Measurements from ENCODE around the gene INPP4B.

The INPP4B gene

DNA sequence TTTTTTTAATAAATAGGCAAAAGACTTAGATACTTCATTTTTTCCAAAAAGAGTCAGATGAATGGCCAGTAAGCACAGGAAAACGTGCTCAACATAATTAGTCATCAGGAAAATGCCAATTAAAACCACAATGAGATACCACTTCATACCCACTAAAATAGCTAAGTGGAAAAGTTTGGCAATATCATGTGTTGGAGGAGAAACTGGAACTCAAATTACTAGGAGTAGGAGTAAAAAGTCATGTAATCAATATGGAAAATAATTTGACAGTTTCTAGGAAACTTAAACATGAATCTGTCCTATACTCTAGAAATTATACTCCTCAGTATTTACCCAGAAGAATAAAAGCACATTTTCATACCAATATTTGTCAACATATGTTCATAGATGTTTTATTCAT is 449.8 kb downstream of the INPP4B start:
- no peak overlapping the region for H3K4me3 ChIP-seq (ENCODE audit: low read length)
- peak; percentile 84 for DNase-seq (ENCODE audit: low read depth)
- TF ChIP-seq, protein P1, sequence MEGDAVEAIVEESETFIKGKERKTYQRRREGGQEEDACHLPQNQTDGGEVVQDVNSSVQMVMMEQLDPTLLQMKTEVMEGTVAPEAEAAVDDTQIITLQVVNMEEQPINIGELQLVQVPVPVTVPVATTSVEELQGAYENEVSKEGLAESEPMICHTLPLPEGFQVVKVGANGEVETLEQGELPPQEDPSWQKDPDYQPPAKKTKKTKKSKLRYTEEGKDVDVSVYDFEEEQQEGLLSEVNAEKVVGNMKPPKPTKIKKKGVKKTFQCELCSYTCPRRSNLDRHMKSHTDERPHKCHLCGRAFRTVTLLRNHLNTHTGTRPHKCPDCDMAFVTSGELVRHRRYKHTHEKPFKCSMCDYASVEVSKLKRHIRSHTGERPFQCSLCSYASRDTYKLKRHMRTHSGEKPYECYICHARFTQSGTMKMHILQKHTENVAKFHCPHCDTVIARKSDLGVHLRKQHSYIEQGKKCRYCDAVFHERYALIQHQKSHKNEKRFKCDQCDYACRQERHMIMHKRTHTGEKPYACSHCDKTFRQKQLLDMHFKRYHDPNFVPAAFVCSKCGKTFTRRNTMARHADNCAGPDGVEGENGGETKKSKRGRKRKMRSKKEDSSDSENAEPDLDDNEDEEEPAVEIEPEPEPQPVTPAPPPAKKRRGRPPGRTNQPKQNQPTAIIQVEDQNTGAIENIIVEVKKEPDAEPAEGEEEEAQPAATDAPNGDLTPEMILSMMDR (conservative IDR thresholded peaks at IDR 0.05; ENCODE audit: low read length) = no peak

DNA sequence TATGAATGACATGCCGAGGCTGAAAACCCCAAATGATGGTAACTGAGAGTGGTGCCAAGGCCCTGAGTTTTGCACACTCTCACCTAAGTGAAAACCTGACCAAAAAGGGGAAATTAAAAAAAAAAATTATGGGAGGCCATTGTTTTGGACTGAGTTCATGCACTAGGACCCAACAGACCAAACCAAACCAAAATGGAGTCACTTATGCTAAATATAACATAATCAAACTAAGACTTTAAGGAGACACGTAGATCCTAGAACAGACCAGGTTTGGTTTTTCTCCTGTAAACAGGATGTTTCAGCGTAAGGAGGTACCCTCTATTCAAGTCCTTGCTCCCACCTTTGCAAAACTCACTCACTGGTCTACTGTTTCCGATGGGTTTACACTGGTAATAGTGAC is 453.0 kb downstream of the INPP4B start:
- no peak for DNase-seq (ENCODE audit: low read depth)
- H3K4me3 ChIP-seq (ENCODE audit: low read length) = no peak overlapping the region
- TF ChIP-seq, protein P1 (conservative IDR thresholded peaks at IDR 0.05; ENCODE audit: low read length) = no peak

DNA sequence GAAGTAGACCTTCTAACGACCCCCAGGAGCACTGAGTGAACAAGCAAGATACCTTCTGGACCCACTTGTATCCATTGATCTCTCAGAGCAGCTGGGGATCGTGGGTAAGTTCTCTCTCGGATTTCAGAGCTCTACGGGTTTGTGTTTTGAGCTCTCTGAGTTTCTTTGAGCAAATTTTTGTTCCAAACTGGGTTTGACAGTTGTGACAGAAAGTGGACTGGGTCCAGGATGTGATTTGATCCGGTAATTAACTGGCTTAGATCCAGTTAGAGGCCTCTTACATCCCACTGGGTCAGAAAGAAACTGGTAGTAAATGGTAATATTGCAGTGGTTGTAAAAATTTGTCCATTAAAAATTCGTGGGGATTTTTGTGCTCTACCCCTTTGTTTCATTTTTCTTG is 459.2 kb downstream of the INPP4B start:
- TF ChIP-seq, protein P1 (conservative IDR thresholded peaks at IDR 0.05; ENCODE audit: low read length) = no peak
- H3K4me3 ChIP-seq (ENCODE audit: low read length) = no peak overlapping the region
- no peak for DNase-seq (ENCODE audit: low read depth)

DNA sequence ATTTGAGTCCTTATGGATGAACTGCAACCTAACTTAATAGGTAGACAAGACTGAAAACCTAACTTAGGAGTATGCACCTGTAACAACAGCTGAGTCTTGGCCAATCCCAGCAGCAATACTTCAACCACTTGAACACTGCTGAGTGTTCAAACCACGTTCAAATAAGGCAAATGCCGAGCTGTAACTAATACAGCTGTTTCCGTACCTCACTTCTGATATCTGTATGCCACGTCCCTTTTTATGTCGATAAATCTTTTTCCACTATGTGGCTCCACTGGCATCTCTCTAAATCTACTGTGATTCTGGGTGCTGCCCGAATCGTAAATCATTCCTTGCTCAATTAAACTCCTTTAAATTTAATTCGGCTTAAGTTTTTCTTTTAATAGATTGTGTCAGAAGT is 459.7 kb downstream of the INPP4B start:
- TF ChIP-seq, protein P1 (conservative IDR thresholded peaks at IDR 0.05; ENCODE audit: low read length) = no peak
- DNase-seq (ENCODE audit: low read depth) = no peak
- no peak overlapping the region for H3K4me3 ChIP-seq (ENCODE audit: low read length)

DNA sequence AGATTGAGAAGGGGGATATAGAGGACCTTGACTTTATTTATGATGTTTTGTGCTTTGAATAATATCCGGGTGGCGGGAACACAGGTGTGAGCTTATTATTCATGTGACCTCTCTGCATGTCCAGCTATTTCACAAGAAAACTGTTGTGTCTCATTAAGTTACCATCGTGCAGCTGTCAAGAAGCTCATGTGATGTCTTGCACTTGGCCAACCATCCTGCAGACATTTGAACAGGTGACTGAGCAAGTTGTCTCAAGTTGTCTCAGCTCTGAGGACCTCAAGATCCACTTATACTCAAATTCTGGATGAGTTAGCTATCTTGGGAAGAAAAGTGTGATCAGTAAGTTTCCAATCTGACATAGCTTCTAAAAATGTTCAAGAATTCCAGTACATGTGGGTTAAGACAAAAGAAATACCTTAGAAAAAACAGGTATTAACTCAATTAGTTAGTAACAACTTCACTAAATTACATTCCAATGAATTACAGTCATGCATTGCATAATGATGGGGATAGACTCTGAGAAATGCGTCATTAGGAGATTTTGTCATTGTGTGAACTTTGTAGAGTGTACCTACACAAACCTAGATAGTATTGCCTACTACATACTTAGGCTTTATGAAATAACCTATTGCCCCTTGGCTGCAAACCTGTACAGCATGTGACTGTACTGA is 462.2 kb downstream of the INPP4B start:
- H3K4me3 ChIP-seq (ENCODE audit: low read length) = no peak overlapping the region
- no peak for DNase-seq (ENCODE audit: low read depth)
- TF ChIP-seq, protein P1 (conservative IDR thresholded peaks at IDR 0.05; ENCODE audit: low read length) = no peak

DNA sequence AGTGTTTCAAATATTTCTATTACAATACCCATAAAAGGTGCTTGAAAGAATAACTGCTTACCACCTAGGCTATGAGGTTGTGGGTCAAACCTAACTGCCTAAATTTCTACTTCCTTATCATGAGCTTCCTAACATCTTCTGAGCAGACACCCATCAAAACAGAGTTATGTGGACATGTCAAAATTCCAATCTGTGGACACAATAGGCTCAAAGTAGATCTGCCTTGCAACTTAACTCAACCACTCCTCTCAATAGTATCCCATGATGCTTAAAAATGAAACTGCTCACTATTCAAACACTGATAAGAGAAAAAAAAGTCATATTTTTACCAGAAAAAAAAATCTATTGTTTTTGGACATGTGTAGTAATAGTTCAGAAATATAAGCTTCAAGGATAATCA is 462.7 kb downstream of the INPP4B start:
- no peak overlapping the region for H3K4me3 ChIP-seq (ENCODE audit: low read length)
- TF ChIP-seq, protein P1 (conservative IDR thresholded peaks at IDR 0.05; ENCODE audit: low read length) = no peak
- no peak for DNase-seq (ENCODE audit: low read depth)

DNA sequence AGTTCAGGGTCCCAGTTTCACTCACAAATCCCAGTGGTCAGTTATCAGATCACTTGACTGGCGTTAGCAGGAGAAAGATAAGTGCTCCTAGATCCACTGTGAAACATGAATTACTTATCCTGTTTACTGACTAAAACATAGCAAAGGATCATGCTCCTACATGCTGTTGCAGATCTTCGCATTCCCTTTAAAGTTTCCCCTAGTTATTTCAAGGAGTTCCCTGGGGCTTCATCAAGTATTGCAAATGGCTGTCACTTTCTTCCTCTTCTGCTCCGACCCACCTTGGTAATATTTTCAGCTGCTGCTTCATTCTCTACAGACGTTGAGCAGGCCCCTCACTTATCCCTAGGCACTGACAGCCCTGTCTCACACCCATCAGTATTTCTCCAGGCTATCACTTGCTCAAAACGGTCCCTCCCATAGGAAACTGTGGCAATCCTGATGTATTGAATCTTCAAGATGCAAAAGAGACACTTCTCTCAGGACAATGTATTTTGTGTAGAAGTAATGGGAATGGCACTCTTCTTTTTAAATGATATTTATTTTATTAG is 466.0 kb downstream of the INPP4B start:
- TF ChIP-seq, protein P1 (conservative IDR thresholded peaks at IDR 0.05; ENCODE audit: low read length) = no peak
- DNase-seq (ENCODE audit: low read depth) = no peak
- no peak overlapping the region for H3K4me3 ChIP-seq (ENCODE audit: low read length)
